SK-N-SH treated with all-trans-retinoic acid at 6 μM for 48 hours (cell line): ENCODE data around the gene C21orf58.
"Not testable (repeated sequence)": the region's sequence is repeated elsewhere in the genome, so short reads cannot be mapped to it uniquely, and the experiment has no call there.

Experiments used
- ARNTL ChIP-seq: fragments of 450-650 bp; formaldehyde crosslinking; IDR thresholded peaks from 2 replicates; pipeline ENCODE4 v1.5.0; 2020; ENCODE audit warnings: low read depth, mild to moderate bottlenecking, moderate library complexity, borderline replicate concordance
- ESRRG ChIP-seq: fragments of 250-450 bp; sonication (Bioruptor Pico); IDR thresholded peaks from 2 replicates; pipeline ENCODE4 v1.6.1; 2021; ENCODE audit warnings: mild to moderate bottlenecking
- GLIS3 ChIP-seq: fragments of 250-450 bp; sonication (Bioruptor Pico); IDR thresholded peaks from 2 replicates; pipeline ENCODE4 v1.5.0; 2020; ENCODE audit warnings: mild to moderate bottlenecking, moderate library complexity
- PPARA ChIP-seq: fragments of 250-450 bp; sonication (Bioruptor Pico); IDR thresholded peaks from 2 replicates; pipeline ENCODE4 v1.5.0; 2020; ENCODE audit warnings: mild to moderate bottlenecking, borderline replicate concordance
- RARB ChIP-seq: fragments of 250-450 bp; sonication (Bioruptor Pico); IDR thresholded peaks from 2 replicates; pipeline ENCODE4 v1.8.0; 2021; ENCODE audit warnings: mild to moderate bottlenecking, moderate library complexity
- SNAI2 ChIP-seq: fragments of 250-450 bp; sonication (Bioruptor Pico); IDR thresholded peaks from 2 replicates; pipeline ENCODE4 v1.5.0; 2020; ENCODE audit warnings: mild to moderate bottlenecking, moderate library complexity
- TOX ChIP-seq: fragments of 250-450 bp; sonication (Bioruptor Pico); IDR thresholded peaks from 2 replicates; pipeline ENCODE4 v1.8.0; 2021; ENCODE audit warnings: mild to moderate bottlenecking, moderate library complexity, borderline replicate concordance
- ZFP30 ChIP-seq: fragments of 450-650 bp; formaldehyde crosslinking; IDR thresholded peaks from 2 replicates; pipeline ENCODE4 v1.5.0; 2022; ENCODE audit warnings: mild to moderate bottlenecking, moderate library complexity
- TF ChIP-seq, protein P1 (sequence below): fragments of 250-450 bp; sonication (Bioruptor Pico); IDR thresholded peaks from 2 replicates; pipeline ENCODE4 v1.8.0; 2020; ENCODE audit warnings: mild to moderate bottlenecking, moderate library complexity, borderline replicate concordance
- TF ChIP-seq, protein P2 (sequence below): fragments of 250-450 bp; sonication (Bioruptor Pico); IDR thresholded peaks from 2 replicates; pipeline ENCODE4 v1.8.0; 2021; ENCODE audit warnings: low read depth, mild to moderate bottlenecking, moderate library complexity, borderline replicate concordance
- TF ChIP-seq, protein P3 (sequence below): fragments of 250-450 bp; sonication (Bioruptor Pico); IDR thresholded peaks from 2 replicates; pipeline ENCODE4 v1.5.1; 2020; ENCODE audit warnings: low read depth, mild to moderate bottlenecking, moderate library complexity

DNA sequence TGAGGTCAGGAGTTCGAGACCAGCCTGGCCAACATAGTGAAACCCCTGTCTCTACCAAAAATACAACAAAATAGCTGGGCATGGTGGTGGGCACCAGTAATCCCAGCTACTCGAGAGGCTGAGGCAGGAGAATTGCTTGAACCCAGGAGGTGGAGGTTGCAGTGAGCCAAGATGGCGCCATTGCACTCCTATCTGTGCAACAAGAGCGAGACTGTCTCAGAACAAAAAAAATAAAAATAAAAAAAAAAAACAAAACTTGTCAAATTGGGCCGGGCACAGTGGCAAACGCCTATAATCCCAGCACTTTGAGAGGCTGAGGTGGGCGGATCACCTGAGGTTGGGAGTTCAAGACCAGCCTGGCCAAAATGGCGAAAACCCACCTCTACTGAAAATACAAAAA is 13.4 kb downstream of the C21orf58 start:
- not testable (repeated sequence) for TF ChIP-seq ZFP30 (CRISPR knock-in tag); GLIS3 (CRISPR knock-in tag); SNAI2 (CRISPR knock-in tag); ESRRG (CRISPR knock-in tag); TOX; RARB (CRISPR knock-in tag); PPARA (CRISPR knock-in tag); ARNTL (CRISPR knock-in tag)
- TF ChIP-seq, protein P1, sequence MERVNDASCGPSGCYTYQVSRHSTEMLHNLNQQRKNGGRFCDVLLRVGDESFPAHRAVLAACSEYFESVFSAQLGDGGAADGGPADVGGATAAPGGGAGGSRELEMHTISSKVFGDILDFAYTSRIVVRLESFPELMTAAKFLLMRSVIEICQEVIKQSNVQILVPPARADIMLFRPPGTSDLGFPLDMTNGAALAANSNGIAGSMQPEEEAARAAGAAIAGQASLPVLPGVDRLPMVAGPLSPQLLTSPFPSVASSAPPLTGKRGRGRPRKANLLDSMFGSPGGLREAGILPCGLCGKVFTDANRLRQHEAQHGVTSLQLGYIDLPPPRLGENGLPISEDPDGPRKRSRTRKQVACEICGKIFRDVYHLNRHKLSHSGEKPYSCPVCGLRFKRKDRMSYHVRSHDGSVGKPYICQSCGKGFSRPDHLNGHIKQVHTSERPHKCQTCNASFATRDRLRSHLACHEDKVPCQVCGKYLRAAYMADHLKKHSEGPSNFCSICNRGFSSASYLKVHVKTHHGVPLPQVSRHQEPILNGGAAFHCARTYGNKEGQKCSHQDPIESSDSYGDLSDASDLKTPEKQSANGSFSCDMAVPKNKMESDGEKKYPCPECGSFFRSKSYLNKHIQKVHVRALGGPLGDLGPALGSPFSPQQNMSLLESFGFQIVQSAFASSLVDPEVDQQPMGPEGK (CRISPR knock-in tag), result not testable (repeated sequence)
- TF ChIP-seq, protein P2, sequence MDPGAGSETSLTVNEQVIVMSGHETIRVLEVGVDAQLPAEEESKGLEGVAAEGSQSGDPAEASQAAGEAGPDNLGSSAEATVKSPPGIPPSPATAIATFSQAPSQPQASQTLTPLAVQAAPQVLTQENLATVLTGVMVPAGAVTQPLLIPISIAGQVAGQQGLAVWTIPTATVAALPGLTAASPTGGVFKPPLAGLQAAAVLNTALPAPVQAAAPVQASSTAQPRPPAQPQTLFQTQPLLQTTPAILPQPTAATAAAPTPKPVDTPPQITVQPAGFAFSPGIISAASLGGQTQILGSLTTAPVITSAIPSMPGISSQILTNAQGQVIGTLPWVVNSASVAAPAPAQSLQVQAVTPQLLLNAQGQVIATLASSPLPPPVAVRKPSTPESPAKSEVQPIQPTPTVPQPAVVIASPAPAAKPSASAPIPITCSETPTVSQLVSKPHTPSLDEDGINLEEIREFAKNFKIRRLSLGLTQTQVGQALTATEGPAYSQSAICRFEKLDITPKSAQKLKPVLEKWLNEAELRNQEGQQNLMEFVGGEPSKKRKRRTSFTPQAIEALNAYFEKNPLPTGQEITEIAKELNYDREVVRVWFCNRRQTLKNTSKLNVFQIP, result not testable (repeated sequence)
- TF ChIP-seq, protein P3, sequence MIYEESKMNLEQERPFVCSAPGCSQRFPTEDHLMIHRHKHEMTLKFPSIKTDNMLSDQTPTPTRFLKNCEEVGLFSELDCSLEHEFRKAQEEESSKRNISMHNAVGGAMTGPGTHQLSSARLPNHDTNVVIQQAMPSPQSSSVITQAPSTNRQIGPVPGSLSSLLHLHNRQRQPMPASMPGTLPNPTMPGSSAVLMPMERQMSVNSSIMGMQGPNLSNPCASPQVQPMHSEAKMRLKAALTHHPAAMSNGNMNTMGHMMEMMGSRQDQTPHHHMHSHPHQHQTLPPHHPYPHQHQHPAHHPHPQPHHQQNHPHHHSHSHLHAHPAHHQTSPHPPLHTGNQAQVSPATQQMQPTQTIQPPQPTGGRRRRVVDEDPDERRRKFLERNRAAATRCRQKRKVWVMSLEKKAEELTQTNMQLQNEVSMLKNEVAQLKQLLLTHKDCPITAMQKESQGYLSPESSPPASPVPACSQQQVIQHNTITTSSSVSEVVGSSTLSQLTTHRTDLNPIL (CRISPR knock-in tag), result not testable (repeated sequence)
